ENCODE data around the gene U2SURP.

U2SURP gene

DNA sequence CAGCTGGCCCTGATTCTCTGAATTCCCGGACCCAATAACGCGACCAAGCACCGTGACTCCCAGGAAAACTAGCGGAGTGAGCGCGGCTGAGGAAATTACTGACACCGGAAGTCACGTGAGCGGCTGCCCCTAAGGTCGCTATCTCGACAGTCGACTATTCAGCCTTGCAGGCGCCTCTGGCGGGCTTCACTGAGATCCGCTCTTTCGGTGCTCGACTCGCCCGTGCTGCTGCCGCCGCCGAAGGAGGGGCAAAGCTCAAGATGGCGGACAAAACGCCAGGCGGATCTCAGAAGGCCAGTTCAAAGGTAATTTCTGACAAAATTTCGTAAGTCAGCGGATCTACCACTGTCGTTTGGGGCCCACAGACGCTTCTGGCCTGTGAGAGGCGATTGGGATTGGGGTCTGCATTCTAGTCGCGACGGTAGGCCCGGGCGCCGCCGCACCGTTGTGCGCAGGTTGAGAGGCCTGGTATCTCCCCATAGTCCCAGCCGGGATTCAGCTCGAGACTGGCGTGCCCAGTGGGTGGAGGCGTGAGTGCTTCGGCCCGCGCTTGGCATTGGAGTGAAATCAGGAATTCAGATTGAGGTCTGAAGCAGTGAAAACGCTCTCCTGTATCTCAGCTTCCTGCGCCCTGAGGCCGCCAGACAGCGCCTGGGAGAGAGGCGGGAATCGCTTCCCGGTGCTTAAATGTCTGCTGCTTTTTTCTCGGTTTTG is at the start of gene U2SURP:
Gene U2SURP, plus strand, starts transcription at position 202 of the 714 bp plus-strand sequence. Its CDS starts 59 bp downstream, at position 261.
- peak; percentile 87 for DNase-seq (ENCODE audit: low read depth)

DNA sequence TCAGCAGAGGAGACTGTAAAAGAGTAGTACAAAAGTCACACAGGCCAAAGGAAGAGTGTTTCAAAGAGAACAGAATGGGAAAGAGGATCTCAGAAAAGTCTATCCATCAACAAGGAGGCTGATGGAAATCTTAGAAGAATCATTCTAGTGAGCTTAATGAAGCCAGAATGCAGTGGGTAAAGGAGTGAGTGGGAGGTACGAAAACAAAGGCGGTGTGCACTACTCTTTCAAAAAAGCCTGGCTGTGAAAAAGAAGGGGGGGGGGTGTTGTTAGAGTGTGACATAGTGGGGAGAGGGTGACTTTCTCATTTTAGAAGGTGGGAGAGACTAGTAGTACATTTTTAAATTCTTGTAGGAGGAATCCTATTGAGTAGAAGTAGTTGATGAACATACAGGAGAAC is 49.6 kb upstream of the U2SURP start:
- no peak for DNase-seq (ENCODE audit: low read depth)

DNA sequence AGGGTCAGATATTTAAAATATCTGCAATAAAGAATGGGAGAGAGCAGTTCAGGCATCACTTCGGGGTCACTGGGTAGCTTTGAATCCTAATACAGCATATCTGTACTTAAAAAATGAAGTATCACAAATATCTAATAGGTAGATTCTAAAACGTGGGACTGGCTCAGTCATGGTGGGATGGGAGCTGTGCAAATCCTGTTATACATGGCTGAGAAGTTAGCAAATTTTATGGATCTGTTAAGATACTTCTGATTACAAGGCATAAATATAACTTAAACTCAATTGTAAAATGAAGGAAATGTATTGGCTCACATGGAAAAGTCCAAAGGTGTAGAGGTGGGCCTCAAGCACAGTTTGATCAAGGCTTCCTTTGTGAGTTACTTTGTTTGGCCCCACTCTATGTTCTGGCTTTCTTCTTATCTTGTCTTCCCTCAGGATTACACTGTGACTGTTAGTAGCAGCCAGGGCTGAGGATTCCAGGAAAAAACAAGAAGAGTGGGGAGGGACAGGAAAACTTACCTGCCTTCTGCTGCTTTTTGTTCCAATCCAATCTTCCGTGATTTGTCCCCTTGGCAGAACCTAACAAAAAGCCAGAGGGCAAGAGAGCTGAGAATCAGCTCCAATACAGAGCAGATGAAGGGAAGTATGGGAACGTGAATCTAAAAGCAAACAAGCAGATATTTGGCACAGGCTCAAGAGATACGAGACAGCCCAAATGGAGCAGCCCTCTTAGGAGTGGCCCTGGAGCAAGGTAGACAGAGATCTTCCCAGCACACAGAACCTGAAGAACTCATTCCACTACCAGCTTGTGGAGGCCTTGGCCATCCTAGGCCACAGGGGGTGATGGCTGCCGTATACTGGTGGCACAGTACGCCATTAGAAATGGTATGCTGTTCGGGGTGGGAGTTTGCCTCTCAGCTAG is 48.8 kb upstream of the U2SURP start:
- no peak for DNase-seq (ENCODE audit: low read depth)

DNA sequence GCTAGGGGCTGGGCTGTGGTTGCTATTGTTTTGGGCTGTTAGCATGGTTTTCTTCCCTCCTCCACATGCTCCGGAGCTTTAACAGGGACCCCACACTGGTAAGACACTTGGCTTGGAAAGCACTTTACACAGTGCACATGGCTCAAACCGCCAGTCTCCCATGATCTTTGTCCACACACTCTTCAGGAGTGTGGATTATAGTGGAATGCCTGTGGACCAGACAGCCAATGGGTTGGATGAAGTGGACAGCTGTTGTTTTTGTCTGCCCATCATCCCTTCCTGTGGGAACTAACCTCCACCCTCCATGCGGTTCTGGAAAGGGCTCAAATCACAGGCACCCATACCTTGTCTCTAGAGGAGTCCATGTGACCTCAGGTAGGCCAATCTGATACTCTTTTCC is 47.9 kb upstream of the U2SURP start:
- no peak for DNase-seq (ENCODE audit: low read depth)

DNA sequence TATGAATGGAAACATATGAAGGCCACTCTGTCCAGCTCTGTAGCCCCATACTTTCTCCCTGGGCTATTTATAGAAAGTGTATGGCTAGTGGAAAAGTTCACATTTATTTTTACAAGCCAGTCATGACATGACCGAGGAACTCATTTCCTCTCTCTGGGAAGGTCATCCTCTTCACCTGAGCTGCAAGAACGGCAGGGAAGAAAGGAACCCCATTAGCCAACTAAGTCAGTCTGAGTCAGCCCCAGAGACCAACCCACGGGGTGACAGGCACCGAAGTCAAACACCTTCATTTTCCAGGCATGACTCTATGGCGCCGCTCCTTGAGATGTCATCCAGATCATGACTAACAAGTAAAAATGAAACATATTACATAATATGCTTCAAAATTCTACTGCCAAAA is 42.7 kb upstream of the U2SURP start:
- DNase-seq (ENCODE audit: low read depth): no peak

DNA sequence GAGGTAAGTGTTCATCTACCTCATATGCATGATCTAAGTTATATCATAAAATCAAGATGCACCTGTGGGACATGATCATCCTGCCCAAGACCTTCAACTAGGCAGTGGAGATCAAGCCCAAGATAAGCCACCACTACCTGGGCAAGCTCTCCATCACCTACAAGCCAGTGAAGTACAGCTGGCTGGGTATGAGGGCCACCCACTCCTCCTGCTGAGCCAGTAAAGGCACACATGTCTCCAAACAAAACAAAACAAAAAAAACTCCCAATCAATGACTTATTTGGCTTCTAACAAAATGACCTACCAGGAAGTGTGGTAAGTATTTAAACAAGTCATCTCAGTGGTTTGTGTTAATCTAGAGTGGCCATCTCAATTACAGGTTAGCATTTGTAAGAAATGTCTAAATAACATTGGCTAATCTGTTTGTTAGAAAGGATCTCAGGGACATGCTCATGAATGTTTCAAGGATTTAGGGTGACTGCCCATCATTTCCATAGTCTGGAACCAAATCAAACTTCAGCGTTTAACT is 41.0 kb upstream of the U2SURP start:
- DNase-seq (ENCODE audit: low read depth): no peak

DNA sequence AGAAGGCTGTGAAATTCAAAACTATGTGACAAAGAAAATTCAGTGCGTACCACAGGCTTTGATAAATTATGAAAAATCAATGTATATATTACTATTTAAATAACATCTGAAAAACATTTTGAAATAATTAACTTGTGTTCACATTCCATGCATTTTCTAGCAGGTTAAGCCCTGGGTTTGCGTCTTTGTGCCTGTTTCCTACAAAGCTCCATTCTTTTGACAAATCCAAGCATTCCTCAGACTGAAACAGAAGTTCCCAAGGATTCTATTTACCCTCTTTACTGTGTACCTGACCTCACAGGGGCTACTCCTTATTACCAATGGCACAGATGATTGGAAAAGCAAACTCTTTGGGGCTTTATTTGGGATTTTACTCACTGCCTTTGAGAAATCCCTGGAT is 39.8 kb upstream of the U2SURP start:
- DNase-seq (ENCODE audit: low read depth): no peak

DNA sequence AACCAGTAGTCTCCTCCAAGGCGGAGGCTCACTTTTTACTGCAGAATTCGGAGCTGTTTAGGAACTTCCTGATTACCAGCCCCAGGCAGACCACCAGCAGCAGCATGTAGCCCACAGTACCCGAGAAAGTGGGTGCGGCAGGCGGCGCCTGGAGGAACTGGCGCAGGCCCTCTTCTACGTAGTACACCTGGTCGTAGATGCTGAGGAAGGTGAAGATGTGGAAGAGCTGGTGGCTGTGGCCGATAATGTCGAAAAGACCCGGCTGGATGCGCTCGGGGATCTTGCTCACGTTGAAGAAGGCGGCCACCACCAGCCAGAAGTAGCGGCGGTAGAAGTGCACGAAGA is 39.2 kb upstream of the U2SURP start:
- no peak for DNase-seq (ENCODE audit: low read depth)

DNA sequence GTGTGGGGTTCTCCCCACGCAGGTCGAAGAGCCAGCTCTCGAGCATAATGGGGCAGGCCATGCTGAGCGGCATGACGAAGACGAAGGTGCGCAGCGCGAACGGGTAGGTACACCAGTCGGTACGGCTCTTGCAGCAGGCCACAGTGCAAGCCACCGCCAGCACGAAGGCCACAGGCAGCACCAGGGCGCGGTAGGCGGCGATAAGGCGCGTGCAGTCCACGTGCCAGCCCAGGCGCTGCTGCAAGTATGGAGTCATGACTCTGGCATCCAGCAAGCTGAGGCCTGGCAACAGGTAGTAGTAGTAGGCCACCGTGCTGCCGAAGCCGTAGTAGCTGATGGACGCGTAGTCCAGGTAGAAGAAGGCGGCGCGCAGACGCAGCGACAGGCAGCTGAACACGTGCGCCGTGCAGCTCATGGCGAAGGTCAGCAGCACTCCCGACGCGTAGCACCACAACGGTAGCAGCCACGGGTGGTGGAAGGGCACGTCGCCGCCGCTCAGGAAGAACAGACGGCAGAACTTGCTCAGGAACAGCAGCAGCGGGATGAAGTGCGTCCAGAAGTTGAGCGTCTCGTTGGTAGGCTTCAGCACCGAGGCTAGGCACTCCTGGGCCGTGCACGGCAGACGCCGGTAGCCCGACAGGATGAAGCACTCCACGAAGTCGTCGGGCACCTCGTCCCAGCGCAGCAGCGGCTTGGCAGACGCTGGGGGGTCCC is 38.7 kb upstream of the U2SURP start:
- DNase-seq (ENCODE audit: low read depth): no peak

DNA sequence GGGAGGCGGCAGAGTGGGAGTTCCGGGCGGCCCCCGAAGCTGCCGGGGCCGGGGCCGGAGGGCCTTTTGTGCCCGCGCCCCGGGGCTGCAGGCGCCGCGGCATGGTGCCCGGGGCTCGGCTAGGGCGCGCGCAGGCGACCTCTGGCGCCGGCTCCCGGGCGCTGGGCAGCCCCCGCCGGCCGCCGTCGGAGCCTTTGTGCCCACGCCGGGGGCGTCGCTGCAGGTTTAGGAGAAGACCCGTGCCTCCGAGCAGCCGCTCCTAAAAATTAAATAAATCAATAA is 38.2 kb upstream of the U2SURP start:
- no peak for DNase-seq (ENCODE audit: low read depth)

DNA sequence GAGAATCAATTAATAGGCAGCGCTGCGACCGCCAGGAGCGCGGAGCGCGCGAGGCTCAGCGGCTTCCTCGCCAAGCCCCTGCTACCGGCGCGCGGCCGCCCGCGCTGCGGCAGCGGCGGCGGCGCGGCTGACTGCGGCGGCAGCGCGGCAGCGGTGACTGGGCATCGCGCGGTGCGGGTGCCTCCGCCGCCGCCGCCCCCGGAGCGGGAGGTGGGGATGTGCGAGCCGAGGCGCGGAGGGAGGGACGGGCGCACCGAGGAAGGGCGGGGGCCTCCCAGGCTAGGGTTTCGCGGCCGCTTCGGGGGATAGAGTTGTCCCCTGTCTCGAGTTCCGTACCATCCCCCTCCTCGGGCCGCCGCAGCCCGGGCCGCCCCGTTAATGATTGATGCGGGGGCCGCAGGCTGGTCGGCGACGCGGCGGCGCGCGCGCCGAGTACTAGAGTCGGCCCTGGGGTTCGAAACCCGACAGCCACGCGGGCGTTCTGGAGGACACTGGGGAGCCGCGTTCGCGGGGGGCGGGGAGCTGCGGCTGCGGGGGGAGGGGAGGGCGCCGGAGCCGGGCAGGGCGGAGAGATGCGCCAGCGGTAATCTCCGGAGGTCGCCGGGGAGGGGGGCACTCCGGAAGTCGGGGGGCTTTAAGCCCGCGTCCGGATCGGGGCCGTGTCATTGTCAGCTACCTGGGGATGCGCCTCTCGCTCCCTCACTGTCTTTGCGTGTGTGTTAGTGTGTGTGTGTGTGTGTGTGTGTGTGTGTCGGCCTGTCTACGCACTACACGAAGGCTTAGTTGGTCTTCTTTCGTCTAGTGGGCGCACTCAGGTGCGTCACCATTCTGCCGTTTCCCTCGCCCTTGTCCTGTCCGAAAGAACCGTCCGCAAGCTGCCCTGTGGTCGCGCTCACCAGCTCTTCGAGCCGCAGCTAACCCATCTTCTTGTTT is 37.6 kb upstream of the U2SURP start, which contains the start of gene PAQR9:
Gene PAQR9, minus strand, starts transcription at position 159 of the 933 bp plus-strand sequence. CDS start 338 bp downstream, outside the sequence.
- DNase-seq (ENCODE audit: low read depth): no peak

DNA sequence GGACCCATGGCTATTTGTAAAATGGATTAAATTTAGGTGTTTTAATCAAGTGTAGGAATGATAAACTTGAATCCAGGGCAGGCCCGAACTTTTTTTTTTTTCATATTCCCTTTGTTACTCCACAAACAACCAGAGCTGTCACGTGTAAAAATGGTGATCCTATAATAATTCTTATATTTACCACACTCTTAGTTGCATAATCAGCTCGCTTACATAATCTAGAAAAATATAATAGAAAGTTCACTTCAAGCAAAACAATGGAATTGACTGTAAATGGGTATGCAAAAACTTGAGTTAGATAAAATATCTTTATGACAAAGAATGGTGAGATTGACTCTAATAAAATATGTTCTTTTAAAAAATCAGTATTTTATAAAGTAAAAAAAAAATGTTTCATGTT is 35.8 kb upstream of the U2SURP start:
- no peak for DNase-seq (ENCODE audit: low read depth)

DNA sequence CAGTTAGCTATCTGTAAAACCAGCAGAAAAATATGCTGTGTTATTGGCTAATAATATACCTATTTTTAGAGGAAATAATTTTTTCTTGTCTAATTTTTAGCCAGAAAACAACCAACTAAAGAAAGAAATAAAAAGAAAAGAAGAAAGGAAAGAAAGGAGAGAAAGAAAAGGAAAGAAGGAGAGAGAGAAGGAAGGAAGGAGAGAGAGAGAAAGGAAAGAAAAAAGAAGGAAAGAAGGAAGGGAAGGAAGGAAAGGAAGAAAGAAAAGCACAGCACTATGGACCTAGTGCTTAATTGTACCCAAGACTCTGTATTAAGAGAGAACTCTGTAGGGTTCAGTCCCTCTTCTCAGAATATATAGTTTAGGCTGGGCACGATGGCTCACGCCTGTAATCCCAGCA is 34.6 kb upstream of the U2SURP start:
- no peak for DNase-seq (ENCODE audit: low read depth)

DNA sequence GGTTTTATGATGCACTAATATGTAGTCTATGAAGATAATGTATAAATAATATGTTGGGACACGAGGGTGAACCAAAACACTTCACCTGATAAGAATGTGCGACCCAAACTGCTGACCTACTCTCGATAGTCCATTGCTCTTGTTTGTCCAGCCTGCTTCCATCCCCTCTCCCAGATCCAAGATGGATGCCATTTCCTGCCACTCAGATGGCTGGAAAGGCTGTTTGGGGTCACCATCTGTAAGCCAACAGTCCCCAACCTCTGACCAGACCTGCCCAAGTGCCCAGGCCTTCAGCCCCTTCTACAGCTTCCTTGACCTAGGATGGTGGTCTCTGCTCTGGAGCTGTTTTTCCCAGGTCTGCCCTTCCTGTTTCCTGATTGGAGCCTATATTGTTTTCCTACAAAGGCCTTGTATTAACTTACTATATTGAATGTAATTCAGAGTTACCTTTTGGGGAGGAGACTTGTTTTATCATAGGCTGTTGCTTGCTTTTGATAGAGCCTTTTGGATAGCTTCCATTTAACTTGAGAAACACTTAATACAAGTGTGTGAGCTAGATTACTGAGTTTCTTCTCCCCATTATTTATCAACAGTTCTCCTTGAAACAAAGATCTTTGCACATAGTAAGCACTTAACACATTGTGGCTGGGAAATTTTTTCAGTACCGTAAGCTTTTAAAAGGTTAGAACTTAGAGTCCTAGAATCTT is 32.9 kb upstream of the U2SURP start:
- no peak for DNase-seq (ENCODE audit: low read depth)

DNA sequence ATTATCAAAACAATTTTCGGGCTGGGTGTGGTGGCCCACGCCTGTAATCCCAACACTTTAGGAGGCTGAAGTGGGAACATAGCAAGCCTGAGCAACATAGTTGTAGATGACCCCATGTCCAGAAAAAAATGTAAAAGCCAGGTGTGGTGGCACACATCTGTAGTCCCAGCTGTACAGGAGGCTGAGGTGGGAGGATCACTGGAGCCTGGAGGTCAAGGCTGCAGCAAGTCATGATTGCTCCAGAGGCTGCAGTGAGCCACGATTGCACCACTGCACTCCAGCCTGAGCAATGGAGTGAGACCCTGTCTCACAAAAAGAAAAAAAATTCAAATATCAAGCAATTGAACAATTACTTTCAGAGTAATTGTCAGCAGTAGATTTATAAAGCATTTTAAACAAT is 29.9 kb upstream of the U2SURP start:
- DNase-seq (ENCODE audit: low read depth): no peak

DNA sequence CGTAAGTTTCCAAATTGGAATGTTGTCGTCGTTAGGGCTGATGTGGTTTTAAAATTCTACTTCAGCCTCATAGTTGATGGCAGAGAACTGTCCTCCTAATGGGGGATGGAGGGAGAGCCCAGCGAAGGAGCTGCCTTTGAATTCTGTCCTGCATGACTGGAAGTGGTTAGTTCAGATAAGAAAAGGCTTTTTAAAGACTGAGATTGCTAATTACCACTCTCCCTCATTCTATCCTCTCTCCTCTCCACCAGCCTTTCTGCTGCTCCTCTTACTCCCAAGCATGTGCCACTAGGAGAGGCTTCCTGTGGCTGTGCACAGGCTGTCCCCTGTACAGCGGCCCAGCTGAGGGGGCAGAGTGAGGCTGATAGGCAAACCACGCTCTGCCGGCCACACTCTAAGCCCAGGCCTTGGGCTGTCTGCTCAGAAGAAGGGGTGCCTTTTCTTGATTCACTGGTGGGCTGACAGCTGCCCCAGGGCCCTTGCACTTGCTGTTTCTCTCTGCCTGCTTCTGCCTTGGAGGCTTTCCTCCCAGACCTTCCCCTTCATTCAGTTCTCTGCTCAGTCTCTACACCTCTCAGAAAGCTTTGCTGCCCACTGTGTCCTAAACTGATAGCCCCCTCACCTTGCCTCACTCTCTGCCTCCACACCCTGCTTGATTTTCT is 29.1 kb upstream of the U2SURP start:
- DNase-seq (ENCODE audit: low read depth): no peak

DNA sequence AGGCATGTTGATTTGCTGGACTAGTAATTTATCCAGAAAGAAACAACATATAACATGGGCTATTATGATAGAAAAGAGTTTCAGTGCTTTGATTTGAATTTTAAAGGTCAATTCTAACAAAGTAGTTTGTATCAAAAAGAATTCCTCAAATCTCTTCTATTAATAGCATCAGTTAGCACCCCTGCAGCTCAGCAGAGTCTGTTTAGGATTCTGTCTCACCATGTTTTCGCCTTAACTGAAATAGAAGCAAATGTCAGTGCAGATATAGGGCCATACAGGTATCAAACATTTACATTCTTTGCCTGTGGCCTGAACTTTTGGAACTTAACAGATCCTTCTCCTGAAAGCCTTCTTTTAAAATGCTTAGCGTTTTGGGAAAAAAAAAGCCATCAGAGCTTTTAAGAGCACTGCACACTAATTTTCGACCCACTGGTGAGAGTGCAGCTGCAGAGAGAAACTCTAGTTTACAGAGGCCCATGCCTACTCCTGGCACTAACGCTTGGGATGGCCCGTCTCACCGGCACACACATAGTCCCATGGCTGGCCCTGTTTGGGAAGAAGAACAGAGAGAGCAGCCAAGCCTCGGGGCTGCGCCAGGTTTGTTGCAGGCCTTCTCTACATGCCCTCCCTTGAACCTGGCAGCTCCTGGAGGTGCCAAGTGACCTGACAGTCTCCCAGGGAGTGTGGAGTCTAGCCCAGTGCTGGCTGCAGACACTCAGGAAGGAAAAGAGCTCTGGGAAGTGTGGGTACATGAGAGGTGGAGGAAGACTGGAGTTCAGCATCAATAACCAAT is 28.0 kb upstream of the U2SURP start:
- DNase-seq (ENCODE audit: low read depth): no peak

DNA sequence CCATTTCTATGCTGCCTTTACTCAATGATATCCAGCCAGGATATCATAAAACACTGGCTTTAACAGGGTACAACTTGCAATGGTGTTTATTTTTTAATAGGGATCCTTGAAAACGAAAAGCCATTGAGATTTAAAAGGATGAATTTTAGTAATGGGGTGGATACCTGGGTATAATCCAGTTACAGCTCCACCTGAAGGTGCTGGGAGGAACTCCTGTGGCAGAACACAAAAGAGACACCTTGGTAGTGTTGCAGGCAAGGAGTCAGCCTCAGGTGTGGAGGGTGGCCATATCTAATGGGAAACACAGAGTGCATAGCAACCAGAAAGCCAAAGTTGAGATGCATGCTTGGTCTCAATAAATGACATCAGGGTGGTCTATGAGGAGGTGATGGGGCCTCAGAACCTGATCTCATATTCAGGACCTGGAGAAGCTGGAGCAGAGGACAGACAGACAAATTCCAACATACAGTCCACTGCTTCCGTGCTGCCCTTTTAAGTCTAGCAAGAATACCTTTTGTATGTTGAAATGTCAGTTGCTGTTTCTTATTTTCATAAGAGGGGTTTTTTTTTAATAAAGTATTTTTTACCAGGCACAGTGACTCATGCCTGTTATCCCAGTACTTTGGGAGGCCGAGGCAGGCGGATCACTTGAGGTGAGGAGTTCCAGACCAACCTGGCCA is 25.9 kb upstream of the U2SURP start:
- no peak for DNase-seq (ENCODE audit: low read depth)
